Measurements from ENCODE around the gene DOCK6.

DOCK6 gene

DNA sequence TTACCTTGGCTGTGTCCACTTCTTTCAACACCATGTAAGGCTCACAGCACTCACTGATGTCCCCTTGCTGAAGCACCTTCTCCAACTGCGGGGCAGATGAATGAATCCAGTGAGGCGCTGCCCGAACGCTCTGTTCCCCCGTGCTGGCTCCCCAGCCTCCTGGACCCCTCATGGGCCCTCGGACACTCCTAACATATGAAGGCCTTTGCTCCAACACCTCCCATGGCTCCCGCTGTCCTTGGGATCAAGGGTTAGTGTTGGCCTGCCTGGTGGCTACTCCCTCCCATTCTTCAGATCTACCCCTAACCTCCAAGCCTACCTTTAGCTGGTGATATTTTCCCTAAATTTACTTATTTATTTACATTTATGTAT is 18.5 kb downstream of the DOCK6 start:
- ATAC-seq = no peak
- DNase-seq (ENCODE audit: low spot score in 2 of 2) = no peak
- H3K4me3 Mint-ChIP-seq = peak overlapping the region; percentile 8
- H3K9me3 Mint-ChIP-seq = peaks cover 3% of the 10 kb centered on the region
- H3K4me1 Mint-ChIP-seq = peaks cover 8% of the 10 kb centered on the region
- H3K27ac Mint-ChIP-seq = peak overlapping the region; percentile 11
- H3K36me3 Mint-ChIP-seq = no peaks in the 10 kb centered on the region

DNA sequence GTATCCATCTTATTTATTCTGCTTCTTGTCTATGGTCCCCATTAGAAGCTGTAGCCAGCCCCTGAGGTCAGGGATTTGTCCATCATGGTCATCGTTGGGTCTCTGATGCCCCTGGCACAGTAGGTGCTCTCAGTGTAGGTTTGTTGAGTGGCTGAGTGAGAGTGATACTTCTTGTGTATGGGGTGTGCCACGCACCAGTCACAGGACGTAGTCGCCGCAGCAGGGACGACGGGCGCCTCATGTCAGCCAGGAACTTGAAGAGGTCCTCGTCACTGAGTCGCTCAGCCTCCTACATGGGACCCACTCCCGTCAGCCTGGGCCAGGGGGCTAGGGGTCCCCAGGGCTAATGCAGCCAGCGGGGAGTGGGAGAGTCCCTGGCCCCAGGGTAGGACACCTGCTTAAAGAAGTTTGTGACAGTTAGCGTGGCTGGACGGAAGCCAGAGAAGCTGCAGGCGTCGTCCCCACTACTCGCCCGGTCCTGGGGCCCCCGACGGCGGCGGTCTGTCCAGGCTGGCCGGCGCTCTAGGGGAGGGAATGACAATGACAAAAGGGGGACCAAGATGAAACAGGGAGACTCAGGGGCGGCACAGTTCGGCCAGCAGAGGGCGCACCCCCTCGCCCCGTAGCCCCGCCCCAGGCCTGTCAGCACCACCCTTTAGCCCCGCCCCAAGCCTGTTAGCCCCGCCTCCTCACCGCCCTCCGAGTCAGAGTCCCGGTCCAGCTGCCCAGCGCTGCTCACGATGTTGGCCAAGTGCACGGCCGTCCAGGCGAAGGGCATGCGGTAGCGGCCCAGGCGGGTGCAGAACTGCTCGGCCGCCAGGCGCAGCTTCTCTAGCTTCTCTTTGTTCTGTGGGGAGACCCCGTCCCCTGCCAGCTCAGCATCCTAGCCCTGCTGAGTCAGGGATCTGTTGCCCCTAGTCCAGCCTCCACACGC is 19.2 kb downstream of the DOCK6 start:
- Mint-ChIP-seq H3K9me3 (peaks cover 6% of the 10 kb centered on the region), H3K36me3 (no peaks in the 10 kb centered on the region), H3K4me1 (peaks cover 8% of the 10 kb centered on the region), H3K27ac (peak overlapping the region; percentile 11), H3K4me3 (peak overlapping the region; percentile 8)
- peak; percentile 89 for DNase-seq (ENCODE audit: low spot score in 2 of 2)
- ATAC-seq = peak; percentile 92

DNA sequence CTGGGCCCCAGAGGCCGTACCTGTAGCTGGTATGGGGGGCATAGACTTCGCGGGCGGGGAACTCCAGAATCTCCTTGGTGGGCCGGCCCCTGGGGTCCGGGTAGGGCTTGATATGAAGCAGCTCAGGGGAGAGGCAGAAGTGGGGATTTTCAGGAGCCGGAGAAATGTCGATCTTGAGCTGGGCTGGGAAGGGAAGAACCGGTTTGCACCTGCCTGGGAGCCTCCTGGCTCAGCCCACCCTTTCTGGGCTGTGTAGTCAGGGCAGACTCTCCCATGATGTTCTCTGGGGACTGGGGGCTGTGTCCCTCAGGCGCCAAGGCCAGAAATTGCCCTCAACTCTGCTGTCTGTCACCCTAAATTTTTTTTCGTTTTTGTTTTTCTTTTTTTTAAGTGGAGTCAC is 20.3 kb downstream of the DOCK6 start:
- Mint-ChIP-seq H3K27ac (no peak overlapping the region), H3K9me3 (peaks cover 9% of the 10 kb centered on the region), H3K36me3 (no peaks in the 10 kb centered on the region), H3K4me3 (no peak overlapping the region), H3K4me1 (peaks cover 8% of the 10 kb centered on the region)
- no peak for ATAC-seq
- DNase-seq (ENCODE audit: low spot score in 2 of 2) = no peak

DNA sequence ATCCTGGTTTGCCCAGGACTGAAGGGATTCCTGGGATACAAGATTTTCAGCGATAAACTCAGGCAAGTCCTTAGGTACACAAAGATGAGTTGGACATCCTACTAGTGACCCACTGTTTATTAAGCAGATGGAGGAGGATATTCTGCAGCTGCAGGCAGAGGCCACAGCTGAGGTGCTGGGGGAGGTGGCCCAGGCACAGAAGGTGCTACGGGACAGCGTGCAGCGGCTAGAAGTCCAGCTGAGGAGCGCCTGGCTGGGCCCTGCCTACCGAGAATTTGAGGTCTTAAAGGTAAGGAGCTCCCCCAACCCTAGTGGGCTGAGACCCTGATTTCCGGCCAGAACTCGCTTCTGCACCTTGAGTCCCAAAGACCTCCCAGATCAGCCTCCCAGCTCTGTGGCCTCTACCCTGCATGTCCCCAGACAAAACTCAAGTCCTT is 22.3 kb downstream of the DOCK6 start:
- Mint-ChIP-seq H3K9me3 (peaks cover 9% of the 10 kb centered on the region), H3K27ac (no peak overlapping the region), H3K4me3 (no peak overlapping the region), H3K4me1 (peaks cover 8% of the 10 kb centered on the region), H3K36me3 (no peaks in the 10 kb centered on the region)
- DNase-seq (ENCODE audit: low spot score in 2 of 2) (no peak), ATAC-seq (no peak)

DNA sequence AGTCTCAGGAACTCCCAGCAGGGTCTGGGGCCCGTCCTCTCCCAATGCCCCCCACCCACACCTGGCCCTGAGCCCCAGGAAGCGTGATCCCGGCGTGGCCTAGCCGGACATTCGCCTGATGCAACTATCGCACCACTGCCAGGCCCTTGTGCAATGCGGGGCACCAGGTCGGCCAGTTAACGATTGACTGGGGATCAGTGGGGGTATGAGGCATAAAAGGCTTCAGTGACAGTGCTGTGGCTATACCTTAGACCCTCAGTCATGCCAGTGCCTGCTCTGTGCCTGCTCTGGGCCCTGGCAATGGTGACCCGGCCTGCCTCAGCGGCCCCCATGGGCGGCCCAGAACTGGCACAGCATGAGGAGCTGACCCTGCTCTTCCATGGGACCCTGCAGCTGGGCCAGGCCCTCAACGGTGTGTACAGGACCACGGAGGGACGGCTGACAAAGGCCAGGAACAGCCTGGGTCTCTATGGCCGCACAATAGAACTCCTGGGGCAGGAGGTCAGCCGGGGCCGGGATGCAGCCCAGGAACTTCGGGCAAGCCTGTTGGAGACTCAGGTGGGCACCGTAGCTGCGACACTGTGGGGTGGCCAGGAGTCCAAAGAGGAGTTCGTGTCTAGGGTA is 22.8 kb downstream of the DOCK6 start, which contains the start of gene ANGPTL8:
TSS of gene ANGPTL8 (plus strand) at position 243 of the 624 bp plus-strand sequence. CDS start at position 262, 19 bp downstream.
- ATAC-seq = no peak
- Mint-ChIP-seq H3K4me1 (peaks cover 8% of the 10 kb centered on the region), H3K9me3 (peaks cover 9% of the 10 kb centered on the region), H3K27ac (no peak within 1 kb of the TSS), H3K4me3 (no peak within 1 kb of the TSS), H3K36me3 (no peaks in the 10 kb centered on the region)
- no peak for DNase-seq (ENCODE audit: low spot score in 2 of 2)

DNA sequence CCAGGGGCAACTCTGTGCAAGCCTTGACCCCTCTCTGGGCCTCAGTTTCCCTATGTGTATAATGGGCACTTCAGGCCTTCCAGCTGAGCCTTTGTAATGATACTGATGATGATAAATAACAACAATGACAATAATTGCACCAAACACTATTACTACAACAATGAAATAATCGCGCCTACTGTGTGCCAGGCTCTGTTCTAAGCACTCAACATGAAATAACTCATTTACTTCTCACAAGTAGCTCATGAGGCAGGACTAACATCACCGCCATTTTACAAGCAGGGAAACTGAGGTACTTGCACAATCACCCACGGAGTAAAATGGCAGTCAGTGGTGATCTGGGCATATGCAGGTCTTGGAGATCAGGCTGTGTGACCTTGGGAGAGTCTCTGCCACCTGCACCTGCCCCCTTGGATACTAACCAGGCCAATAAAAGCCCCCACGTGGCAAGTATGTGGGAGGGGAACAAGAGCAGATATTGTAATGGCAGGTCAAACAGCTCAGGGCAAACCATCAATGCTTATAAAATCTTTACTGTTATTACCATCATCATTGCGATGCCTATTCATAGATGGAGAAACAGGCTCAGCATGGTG is 23.4 kb downstream of the DOCK6 start:
- ATAC-seq (no peak), DNase-seq (ENCODE audit: low spot score in 2 of 2) (no peak)
- Mint-ChIP-seq H3K4me3 (no peak overlapping the region), H3K4me1 (peaks cover 6% of the 10 kb centered on the region), H3K36me3 (no peaks in the 10 kb centered on the region), H3K27ac (no peak overlapping the region), H3K9me3 (peaks cover 9% of the 10 kb centered on the region)

DNA sequence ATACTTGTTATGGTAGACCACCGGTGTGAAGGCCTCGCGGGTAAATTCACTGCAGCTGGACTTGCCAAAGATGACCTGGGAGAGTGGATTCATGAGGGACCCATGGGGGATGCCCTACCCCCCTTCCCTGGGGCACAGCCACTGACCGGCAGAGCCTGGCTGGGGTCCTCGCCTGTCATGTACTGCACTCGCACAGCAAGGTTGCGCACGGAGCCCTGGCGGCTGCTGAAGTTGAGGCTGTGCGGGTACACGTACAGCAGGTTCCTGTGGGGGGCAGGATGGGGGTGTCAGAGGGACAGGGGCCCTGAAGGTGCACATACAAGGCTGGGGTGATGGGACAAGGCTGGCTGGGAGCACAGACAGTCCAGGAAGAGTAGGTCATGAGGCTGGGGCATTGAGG is 24.3 kb downstream of the DOCK6 start:
- H3K9me3 Mint-ChIP-seq = peaks cover 9% of the 10 kb centered on the region
- ATAC-seq (no peak), DNase-seq (ENCODE audit: low spot score in 2 of 2) (no peak)
- H3K4me3 Mint-ChIP-seq = no peak overlapping the region
- no peak overlapping the region for H3K27ac Mint-ChIP-seq
- H3K36me3 Mint-ChIP-seq = no peaks in the 10 kb centered on the region
- H3K4me1 Mint-ChIP-seq = peaks cover 2% of the 10 kb centered on the region

DNA sequence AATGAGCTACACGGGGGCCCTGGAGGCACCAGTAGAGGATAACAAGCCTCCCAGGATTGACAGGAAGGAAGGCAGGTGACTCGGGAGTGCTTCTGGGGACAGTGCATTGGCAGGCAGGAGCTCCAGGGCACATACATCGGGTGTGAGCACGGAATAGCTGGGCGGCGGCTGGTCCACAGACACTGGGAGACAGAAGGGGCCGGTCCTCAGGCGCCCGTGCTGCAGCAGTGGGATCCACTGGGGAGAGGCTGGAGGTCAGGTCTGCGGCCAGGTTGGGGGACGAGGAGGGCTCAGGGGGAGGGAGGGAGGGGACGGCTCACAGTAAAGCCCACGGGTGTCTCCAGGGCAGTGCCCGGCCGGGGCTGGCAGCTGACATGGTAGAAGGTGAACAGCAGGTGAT is 25.0 kb downstream of the DOCK6 start:
- H3K4me1 Mint-ChIP-seq = peaks cover 5% of the 10 kb centered on the region
- H3K9me3 Mint-ChIP-seq = peaks cover 9% of the 10 kb centered on the region
- no peak overlapping the region for H3K27ac Mint-ChIP-seq
- no peaks in the 10 kb centered on the region for H3K36me3 Mint-ChIP-seq
- no peak overlapping the region for H3K4me3 Mint-ChIP-seq
- ATAC-seq (no peak), DNase-seq (ENCODE audit: low spot score in 2 of 2) (no peak)

DNA sequence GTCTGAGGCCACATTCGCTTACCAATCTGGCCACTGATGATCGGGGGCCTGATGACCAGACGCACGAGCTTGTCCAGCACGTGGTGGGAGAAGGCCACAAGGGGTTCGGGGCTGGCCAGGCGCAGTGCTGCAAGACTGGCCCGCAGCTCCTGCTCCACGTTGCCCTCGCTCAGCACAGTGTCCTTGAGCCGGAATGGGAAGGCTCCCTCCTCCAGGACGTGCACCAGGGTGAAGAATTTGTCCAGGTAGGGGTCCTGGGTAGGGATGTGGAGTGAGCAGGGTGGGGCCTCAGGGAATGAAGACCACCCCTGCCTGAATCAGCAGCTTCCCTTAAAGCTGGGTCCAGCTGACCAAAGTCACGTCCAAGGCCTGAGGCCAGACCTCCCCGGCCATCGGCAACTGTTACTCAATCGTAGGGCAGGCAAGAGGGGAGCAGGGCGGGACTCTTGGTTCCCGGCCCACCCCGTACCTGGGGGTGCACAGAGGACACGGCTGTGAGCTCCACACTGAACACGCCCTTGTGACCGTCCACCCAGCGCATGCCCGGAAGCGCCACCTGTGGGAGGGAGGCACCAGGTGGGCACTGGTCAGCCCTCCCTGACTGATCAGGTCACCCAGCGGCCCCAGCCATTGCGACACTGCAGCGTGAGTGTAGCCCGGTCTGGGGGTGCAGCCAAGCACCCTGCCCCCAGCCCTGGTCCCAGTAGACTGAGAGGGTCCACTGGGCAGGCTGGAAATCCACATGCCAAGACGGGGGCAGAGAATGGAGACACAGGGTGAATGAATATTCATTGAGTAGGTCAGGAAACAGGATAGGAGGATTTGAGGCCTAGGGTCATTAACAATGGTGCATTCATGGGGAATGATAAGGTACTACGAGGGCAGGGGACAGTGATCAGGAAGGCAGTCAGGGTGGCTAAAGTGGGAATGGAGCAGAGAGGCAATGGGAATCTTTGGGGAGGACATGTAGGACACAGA is 25.7 kb downstream of the DOCK6 start:
- Mint-ChIP-seq H3K36me3 (no peaks in the 10 kb centered on the region), H3K4me3 (no peak overlapping the region), H3K4me1 (peaks cover 5% of the 10 kb centered on the region), H3K9me3 (peaks cover 9% of the 10 kb centered on the region), H3K27ac (no peak overlapping the region)
- no peak for DNase-seq (ENCODE audit: low spot score in 2 of 2)
- ATAC-seq = no peak

DNA sequence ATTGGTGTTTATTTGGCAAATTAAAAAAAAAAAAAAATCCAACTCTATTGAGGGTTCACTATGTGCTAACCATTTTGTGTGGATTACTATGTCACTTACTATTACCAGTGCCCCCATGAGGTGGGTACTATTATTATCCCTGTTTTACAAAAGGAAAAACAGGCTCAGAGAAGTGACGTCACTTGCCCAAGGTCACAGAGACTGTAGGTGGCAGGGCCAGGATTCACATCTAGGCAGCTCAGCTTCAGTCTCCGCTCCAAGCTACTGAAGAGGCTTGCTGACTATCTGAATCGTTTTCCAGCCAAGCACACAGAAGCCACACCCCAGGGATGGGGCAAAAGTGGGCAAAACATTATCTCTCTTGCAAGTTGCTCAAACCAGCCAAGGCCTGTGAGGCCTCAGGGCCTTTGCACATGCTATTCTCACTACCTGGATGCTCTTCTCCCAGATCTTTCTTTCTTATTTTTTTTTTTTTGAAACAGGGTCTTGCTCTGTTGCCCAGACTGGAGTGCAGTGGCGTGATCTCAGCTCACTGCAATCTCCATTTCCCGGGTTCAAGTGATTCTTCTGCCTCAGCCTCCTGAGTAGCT is 27.7 kb downstream of the DOCK6 start:
- H3K4me1 Mint-ChIP-seq = peaks cover 5% of the 10 kb centered on the region
- H3K4me3 Mint-ChIP-seq = no peak overlapping the region
- peaks cover 9% of the 10 kb centered on the region for H3K9me3 Mint-ChIP-seq
- no peaks in the 10 kb centered on the region for H3K36me3 Mint-ChIP-seq
- DNase-seq (ENCODE audit: low spot score in 2 of 2) (no peak), ATAC-seq (no peak)
- no peak overlapping the region for H3K27ac Mint-ChIP-seq

DNA sequence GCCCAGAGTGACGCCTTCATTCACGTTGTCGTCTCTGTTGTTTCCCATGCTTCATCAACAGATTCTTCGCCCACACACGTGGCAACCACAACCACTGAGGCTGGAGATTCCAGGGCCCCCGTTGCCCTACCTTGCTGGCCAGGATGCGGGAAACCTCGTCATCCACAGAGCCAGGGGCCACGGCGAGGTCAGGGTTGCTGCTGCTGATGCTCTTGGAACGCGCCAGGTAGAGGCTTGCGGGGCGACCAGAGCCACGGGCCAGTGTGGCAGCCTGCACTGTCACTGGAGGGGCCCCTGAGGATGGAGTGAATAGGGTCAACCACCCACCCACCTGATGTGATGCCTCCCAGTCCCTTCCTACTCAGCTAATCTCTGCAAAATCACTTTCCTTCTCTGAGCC is 29.3 kb downstream of the DOCK6 start:
- DNase-seq (ENCODE audit: low spot score in 2 of 2) (no peak), ATAC-seq (peak; percentile 22)
- H3K36me3 Mint-ChIP-seq = no peaks in the 10 kb centered on the region
- H3K9me3 Mint-ChIP-seq = peaks cover 2% of the 10 kb centered on the region
- H3K27ac Mint-ChIP-seq = no peak overlapping the region
- peaks cover 5% of the 10 kb centered on the region for H3K4me1 Mint-ChIP-seq
- H3K4me3 Mint-ChIP-seq = no peak overlapping the region

DNA sequence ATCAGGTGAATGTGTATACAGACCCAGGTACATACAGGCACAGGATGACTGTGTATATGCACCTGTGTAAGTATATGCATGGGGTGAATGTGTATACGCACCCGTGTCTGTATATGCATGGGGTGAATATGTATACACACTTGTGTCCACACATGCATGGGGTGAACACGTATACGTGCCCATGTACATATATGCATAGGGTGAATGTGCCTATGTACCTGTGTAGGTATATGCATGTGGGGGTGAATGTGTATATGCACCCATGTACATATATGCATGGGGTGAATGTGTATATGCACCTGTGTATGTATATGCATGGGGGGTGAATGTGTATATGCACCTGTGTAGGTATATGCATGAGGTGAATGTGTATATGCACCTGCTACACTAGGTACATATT is 29.8 kb downstream of the DOCK6 start:
- Mint-ChIP-seq H3K27ac (no peak overlapping the region), H3K9me3 (no peaks in the 10 kb centered on the region), H3K36me3 (no peaks in the 10 kb centered on the region), H3K4me1 (peaks cover 5% of the 10 kb centered on the region), H3K4me3 (no peak overlapping the region)
- no peak for ATAC-seq
- no peak for DNase-seq (ENCODE audit: low spot score in 2 of 2)

DNA sequence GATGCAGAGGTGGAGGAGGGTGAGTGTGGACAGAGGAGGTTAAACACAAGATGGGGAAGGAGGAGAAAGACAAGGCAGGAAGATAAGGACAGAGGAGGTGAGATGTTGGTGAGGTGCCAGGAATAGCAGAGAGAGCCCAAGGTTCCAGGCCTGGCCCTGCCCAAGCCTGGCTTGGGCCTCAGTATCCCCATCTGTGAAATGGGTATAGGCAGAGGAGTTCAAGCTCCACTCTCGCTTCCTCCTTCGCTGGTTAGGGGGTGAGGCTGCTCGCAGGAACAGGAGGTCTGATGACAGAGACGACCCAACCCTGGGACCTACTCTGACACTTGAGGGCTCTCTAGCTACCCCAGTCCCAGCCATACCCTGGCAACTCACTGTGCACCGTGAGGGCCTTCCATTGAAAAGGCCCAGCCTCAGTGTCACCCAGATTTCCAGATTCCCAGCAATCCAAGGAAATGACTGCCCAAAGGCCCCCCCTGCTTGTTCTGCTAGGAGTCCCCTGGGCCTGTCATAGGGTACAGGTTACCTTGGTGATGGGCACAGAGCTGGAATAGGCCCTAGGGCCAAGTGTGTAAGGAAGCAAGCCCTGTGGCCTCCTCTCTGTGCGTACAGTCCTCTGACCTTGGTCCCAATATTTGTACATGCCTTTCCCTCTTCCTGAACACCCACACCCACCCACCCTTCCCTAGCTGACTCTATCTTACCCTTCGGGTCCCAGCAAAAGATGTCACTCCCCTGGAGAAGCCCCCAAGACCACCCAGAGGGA is 31.5 kb downstream of the DOCK6 start:
- no peak for ATAC-seq
- H3K27ac Mint-ChIP-seq = no peak overlapping the region
- no peak overlapping the region for H3K4me3 Mint-ChIP-seq

More for the DNA sequence above, 31.5 kb downstream of the DOCK6 start:
- Mint-ChIP-seq H3K9me3 (no peaks in the 10 kb centered on the region), H3K36me3 (no peaks in the 10 kb centered on the region), H3K4me1 (peaks cover 5% of the 10 kb centered on the region)
- no peak for DNase-seq (ENCODE audit: low spot score in 2 of 2)

Measured in stimulated activated effector memory CD8-positive, alpha-beta T cell treated with anti-CD3 and anti-CD28 coated beads, Interleukin-12 subunit alpha, Interleukin-12 subunit beta, amount 100 ng/mL, for 72 hours (primary cell).